DND-41 (cell line): ENCODE results near the gene RBMS3.
"Not testable (repeated sequence)": the region's sequence is repeated elsewhere in the genome, so short reads cannot be mapped to it uniquely, and the experiment has no call there.

Experiments
- ATAC-seq: fragments of 200-7000 bp; cut with Tn5 transposase; 3 replicates; pipeline ENCODE4 v1.9.1; 2021; ENCODE audit warnings: low read depth; ENCODE audit not compliant: insufficient read depth
- DNase-seq: peaks from one replicate; pipeline ENCODE4 v3.0.0-alpha.2; 2020
- H2AFZ ChIP-seq: 2 replicates; pipeline ENCODE4 v1.6.0; 2012; ENCODE audit warnings: low read depth, low read length
- H3K27ac ChIP-seq: 2 replicates; pipeline ENCODE4 v1.5.1; 2012; ENCODE audit warnings: low read length, inconsistent platforms
- H3K27me3 ChIP-seq: fragments of 200-600 bp; sonication (generic); 2 replicates; pipeline ENCODE4 v1.6.0; 2012; ENCODE audit warnings: low read length, mild to moderate bottlenecking, inconsistent platforms; ENCODE audit not compliant: insufficient read depth, poor library complexity
- H3K36me3 ChIP-seq: 2 replicates; pipeline ENCODE4 v1.5.1; 2012; ENCODE audit warnings: low read length, inconsistent platforms; ENCODE audit not compliant: insufficient read depth
- H3K4me1 ChIP-seq: 2 replicates; pipeline ENCODE4 v1.5.1; 2012; ENCODE audit warnings: mild to moderate bottlenecking, low read length; ENCODE audit not compliant: insufficient read depth
- H3K4me2 ChIP-seq: 2 replicates; pipeline ENCODE4 v1.6.0; 2012; ENCODE audit warnings: mild to moderate bottlenecking, moderate library complexity, low read length, inconsistent platforms; ENCODE audit not compliant: insufficient read depth
- H3K4me3 ChIP-seq, 2 experiments: fragments of 200-600 bp in 1 of 2; shearing (Covaris generic) in 1 of 2; 2 replicates each; pipeline ENCODE4 v1.5.1; 2012 to 2016; ENCODE audit warnings: inconsistent platforms in 2 of 2, low read length in 2 of 2, mild to moderate bottlenecking in 2 of 2, low read depth in 1 of 2, moderate library complexity in 1 of 2
- H3K79me2 ChIP-seq: 2 replicates; pipeline ENCODE4 v1.6.0; 2012; ENCODE audit warnings: low read length, inconsistent platforms; ENCODE audit not compliant: insufficient read depth
- H3K9ac ChIP-seq: 2 replicates; pipeline ENCODE4 v1.6.0; 2012; ENCODE audit warnings: low read depth, mild to moderate bottlenecking, inconsistent platforms, low read length, moderate library complexity
- H3K9me3 ChIP-seq: 2 replicates; pipeline ENCODE4 v1.5.1; 2012; ENCODE audit warnings: low read length, moderate library complexity, mild to moderate bottlenecking, inconsistent platforms; ENCODE audit not compliant: insufficient read depth, severe bottlenecking
- H4K20me1 ChIP-seq: 2 replicates; pipeline ENCODE4 v1.6.0; 2012; ENCODE audit warnings: low read length; ENCODE audit not compliant: insufficient read depth
- EZH2 ChIP-seq: IDR thresholded peaks from 3 replicates; pipeline ENCODE4 v1.6.1; 2012; ENCODE audit warnings: borderline replicate concordance, low read depth, mild to moderate bottlenecking, moderate library complexity, low read length, inconsistent platforms; ENCODE audit not compliant: severe bottlenecking
- TF ChIP-seq, protein P1 (sequence below): IDR thresholded peaks from 2 replicates; pipeline ENCODE4 v1.5.1; 2012; ENCODE audit warnings: borderline replicate concordance, low read length, moderate library complexity, mild to moderate bottlenecking; ENCODE audit not compliant: poor library complexity, severe bottlenecking; ENCODE audit errors: extremely low read depth

Gene RBMS3

DNA sequence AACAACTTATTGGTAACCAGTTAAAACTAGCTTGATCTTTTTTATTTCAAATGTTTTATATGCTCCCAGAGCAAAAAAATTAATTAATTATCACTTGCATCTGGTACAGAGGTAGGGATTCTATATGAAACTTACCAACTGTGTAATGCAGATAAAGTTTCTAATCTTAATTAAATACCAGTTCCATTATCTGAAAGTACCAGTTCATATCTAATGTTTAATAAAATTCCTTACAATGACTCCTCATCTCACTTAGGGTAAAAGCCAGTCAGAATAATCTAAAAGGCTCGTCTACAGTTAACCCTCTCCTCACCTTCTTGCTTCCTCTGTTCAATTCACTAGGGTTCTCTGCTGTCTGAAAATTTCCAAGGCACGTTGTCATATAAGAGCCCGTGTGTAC lies 384.8 kb downstream of the RBMS3 start:
- no peak for ATAC-seq
- no peak for TF ChIP-seq EZH2
- DNase-seq, result no peak
- H3K9ac ChIP-seq, result no peak overlapping the region
- H3K9me3 ChIP-seq, result no peaks in the 10 kb centered on the region
- H3K27ac ChIP-seq, result no peak overlapping the region
- no peak overlapping the region for H3K4me2 ChIP-seq
- no peaks in the 10 kb centered on the region for H3K27me3 ChIP-seq
- H3K79me2 ChIP-seq, result no peaks in the 10 kb centered on the region
- no peak overlapping the region for H2AFZ ChIP-seq
- no peaks in the 10 kb centered on the region for H3K4me1 ChIP-seq
- H3K36me3 ChIP-seq, result no peaks in the 10 kb centered on the region
- H4K20me1 ChIP-seq, result no peaks in the 10 kb centered on the region
- H3K4me3 ChIP-seq, result no peak overlapping the region

DNA sequence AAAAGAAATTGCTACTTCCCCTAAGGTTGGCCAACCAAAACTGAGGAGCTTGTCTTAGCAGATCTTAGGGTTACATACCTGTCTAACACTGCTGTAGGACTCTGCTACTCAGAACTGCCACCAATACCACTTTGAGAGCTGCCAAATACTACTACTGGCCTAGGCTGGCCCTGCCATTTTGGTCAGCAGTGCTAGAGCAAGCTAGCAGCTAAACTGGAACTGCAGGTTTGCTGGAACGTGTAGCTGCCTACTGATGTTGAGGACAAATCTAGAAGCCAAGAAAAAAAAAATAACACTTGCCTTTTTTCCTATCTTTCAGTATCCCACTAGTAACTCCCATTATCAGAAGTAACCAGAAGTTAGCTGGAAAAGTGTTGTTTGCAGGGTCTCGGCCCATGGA lies 387.4 kb downstream of the RBMS3 start:
- H4K20me1 ChIP-seq, result no peaks in the 10 kb centered on the region
- H3K9me3 ChIP-seq, result no peaks in the 10 kb centered on the region
- H3K27ac ChIP-seq, result no peak overlapping the region
- DNase-seq (no peak), ATAC-seq (no peak)
- no peaks in the 10 kb centered on the region for H3K79me2 ChIP-seq
- H3K27me3 ChIP-seq, result no peaks in the 10 kb centered on the region
- no peak overlapping the region for H3K9ac ChIP-seq
- H3K4me1 ChIP-seq, result no peaks in the 10 kb centered on the region
- no peak overlapping the region for H3K4me3 ChIP-seq
- no peak for TF ChIP-seq EZH2
- TF ChIP-seq, protein P1, sequence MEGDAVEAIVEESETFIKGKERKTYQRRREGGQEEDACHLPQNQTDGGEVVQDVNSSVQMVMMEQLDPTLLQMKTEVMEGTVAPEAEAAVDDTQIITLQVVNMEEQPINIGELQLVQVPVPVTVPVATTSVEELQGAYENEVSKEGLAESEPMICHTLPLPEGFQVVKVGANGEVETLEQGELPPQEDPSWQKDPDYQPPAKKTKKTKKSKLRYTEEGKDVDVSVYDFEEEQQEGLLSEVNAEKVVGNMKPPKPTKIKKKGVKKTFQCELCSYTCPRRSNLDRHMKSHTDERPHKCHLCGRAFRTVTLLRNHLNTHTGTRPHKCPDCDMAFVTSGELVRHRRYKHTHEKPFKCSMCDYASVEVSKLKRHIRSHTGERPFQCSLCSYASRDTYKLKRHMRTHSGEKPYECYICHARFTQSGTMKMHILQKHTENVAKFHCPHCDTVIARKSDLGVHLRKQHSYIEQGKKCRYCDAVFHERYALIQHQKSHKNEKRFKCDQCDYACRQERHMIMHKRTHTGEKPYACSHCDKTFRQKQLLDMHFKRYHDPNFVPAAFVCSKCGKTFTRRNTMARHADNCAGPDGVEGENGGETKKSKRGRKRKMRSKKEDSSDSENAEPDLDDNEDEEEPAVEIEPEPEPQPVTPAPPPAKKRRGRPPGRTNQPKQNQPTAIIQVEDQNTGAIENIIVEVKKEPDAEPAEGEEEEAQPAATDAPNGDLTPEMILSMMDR, result no peak
- no peaks in the 10 kb centered on the region for H3K36me3 ChIP-seq
- no peak overlapping the region for H2AFZ ChIP-seq
- no peak overlapping the region for H3K4me2 ChIP-seq

DNA sequence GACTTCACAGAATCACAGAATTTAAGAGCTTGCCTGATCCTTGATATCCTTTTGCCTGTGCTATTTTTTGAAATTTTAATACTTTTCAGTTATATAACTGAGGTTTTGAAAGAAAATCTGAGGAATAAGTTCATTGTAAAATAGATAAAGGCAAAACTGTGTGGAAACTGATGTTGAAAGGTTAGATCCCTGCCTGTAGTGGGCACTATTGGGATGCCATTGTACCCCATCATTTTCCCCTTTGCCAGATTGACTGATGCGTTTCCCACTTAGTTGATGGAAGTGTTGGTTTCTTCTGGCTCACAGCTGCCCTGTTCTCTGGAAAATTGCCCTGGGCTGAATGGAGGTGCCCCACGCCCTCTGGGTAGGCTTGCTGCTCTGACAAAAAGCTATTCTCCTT lies 387.9 kb downstream of the RBMS3 start:
- no peak for DNase-seq
- ATAC-seq, result no peak

DNA sequence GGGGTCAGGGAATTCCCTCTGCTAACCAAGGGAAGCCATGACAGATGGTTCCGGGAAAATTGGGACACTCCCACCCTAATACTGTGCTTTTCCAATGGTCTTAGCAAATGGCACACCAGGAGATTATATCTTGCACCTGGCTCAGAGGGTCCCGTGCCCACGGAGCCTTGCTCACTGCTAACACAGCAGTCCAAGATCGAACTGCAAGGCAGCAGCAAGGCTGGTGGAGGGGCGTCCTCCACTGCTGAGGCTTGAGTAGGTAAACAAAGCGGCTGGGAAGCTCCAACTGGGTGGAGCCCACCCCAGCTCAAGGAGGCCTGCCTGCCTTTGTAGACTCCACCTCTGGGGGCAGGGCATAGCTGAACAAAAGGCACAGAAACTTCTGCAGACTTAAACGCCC lies 389.6 kb downstream of the RBMS3 start:
- not testable (repeated sequence) for H3K79me2 ChIP-seq, DNase-seq, ATAC-seq, H3K4me1 ChIP-seq, H3K9me3 ChIP-seq, H3K4me3 ChIP-seq, H2AFZ ChIP-seq, H3K36me3 ChIP-seq, H3K27ac ChIP-seq, H4K20me1 ChIP-seq, H3K27me3 ChIP-seq, H3K9ac ChIP-seq, H3K4me2 ChIP-seq

More for the DNA sequence above, 387.9 kb downstream of the RBMS3 start:
- H3K27ac ChIP-seq, result no peak overlapping the region
- H3K9ac ChIP-seq, result no peak overlapping the region
- no peak overlapping the region for H3K4me2 ChIP-seq
- no peaks in the 10 kb centered on the region for H3K79me2 ChIP-seq
- no peaks in the 10 kb centered on the region for H3K27me3 ChIP-seq
- no peaks in the 10 kb centered on the region for H3K4me1 ChIP-seq
- no peak overlapping the region for H3K4me3 ChIP-seq
- TF ChIP-seq, protein P1, result peak; percentile 14
- TF ChIP-seq EZH2, result no peak
- no peak overlapping the region for H2AFZ ChIP-seq
- no peaks in the 10 kb centered on the region for H3K36me3 ChIP-seq
- H3K9me3 ChIP-seq, result no peaks in the 10 kb centered on the region
- no peaks in the 10 kb centered on the region for H4K20me1 ChIP-seq
